GM18517 (cell line): Measurements from ENCODE around the gene ZFP62.

Source experiments
- ATAC-seq: cut with Tn5 transposase; IDR thresholded peaks from one replicate; pipeline ENCODE4 v1.9.1; 2021; ENCODE audit warnings: mild to moderate bottlenecking, moderate library complexity; ENCODE audit not compliant: unreplicated experiment

The ZFP62 gene

GRCh38 chr5:180811623-180812124 is 49.4 kb downstream of the ZFP62 start:
- ATAC-seq, result no peak

GRCh38 chr5:180810959-180811622 is 50.0 kb downstream of the ZFP62 start:
- no peak for ATAC-seq

GRCh38 chr5:180810210-180810958 is 50.7 kb downstream of the ZFP62 start:
- peak; percentile 56 for ATAC-seq

GRCh38 chr5:180809403-180810209 is 51.5 kb downstream of the ZFP62 start:
- ATAC-seq, result peak; percentile 68

- no peak for ATAC-seq
Observed at GRCh38 chr5:180808461-180809000, 52.5 kb downstream of the ZFP62 start.

- no peak for ATAC-seq
Observed at GRCh38 chr5:180807654-180808414, 53.2 kb downstream of the ZFP62 start.

GRCh38 chr5:180807046-180807445 is 54.0 kb downstream of the ZFP62 start:
- no peak for ATAC-seq

GRCh38 chr5:180806351-180807011 is 54.6 kb downstream of the ZFP62 start:
- no peak for ATAC-seq

GRCh38 chr5:180804129-180804618 is 56.9 kb downstream of the ZFP62 start:
- ATAC-seq, result no peak

- ATAC-seq, result peak; percentile 57
Observed at GRCh38 chr5:180803181-180804128, 57.6 kb downstream of the ZFP62 start.

- ATAC-seq, result peak; percentile 28
Observed at GRCh38 chr5:180802325-180803180, 58.5 kb downstream of the ZFP62 start, which contains the start of gene MGAT1. TSS of gene MGAT1 (minus strand) at chr5:180802806. CDS start at chr5:180792971, 9,835 bp downstream.

- ATAC-seq, result no peak
Observed at GRCh38 chr5:180801596-180802324, 59.3 kb downstream of the ZFP62 start.

- ATAC-seq, result no peak
Observed at GRCh38 chr5:180799902-180800801, 60.9 kb downstream of the ZFP62 start.

- ATAC-seq, result no peak
Observed at GRCh38 chr5:180799194-180799593, 61.9 kb downstream of the ZFP62 start.

- ATAC-seq, result no peak
Observed at GRCh38 chr5:180798193-180798592, 62.9 kb downstream of the ZFP62 start.
